Esophagus muscularis mucosa (tissue), 4 donors: ENCODE results near the gene ZFYVE1. TPM values are rescaled to one million over a fixed set of nuclear protein-coding genes. Genes with fewer than 3 reads are reported as not detected.
A peak's percentile ranks its signal among the peaks of the same experiment; 100 is the strongest.
"Not testable (repeated sequence)": the region's sequence is repeated elsewhere in the genome, so short reads cannot be mapped to it uniquely, and the experiment has no call there.

ENCODE experiments used
- DNase-seq: peaks from one replicate; pipeline ENCODE4 v3.0.0-alpha.2; 2017; ENCODE audit errors: extremely low spot score
- H3K27ac ChIP-seq, 4 donors: fragments of 200-600 bp; sonication (generic); replicated peaks in 1 of 4; 1 replicate in 3 of 4; 2 replicates in 1 of 4; pipeline ENCODE4 v1.5.1; 2016 to 2019; ENCODE audit warnings: mild to moderate bottlenecking in 1 of 4
- H3K27me3 ChIP-seq, 4 donors: fragments of 200-600 bp; sonication (generic); one replicate each; pipeline versions ENCODE4 v1.5.1 to v1.6.0; 2016 to 2019
- H3K36me3 ChIP-seq, 4 donors: fragments of 200-600 bp; sonication (generic); one replicate each; pipeline ENCODE4 v1.5.1; 2016 to 2019
- H3K4me1 ChIP-seq, 4 donors: fragments of 200-600 bp; sonication (generic); one replicate each; pipeline ENCODE4 v1.5.1; 2016 to 2019
- H3K4me3 ChIP-seq, 4 donors: fragments of 200-600 bp; sonication (generic); 1 replicate in 2 of 4; 2 replicates in 2 of 4; pipeline ENCODE4 v1.5.1; 2016 to 2019; ENCODE audit warnings: mild to moderate bottlenecking in 4 of 4, moderate library complexity in 1 of 4
- H3K9me3 ChIP-seq, 4 donors: fragments of 200-600 bp; sonication (generic); 1 replicate in 3 of 4; 2 replicates in 1 of 4; pipeline ENCODE4 v1.5.1; 2016 to 2019
- EP300 ChIP-seq: sonication (generic); formaldehyde crosslinking; IDR thresholded peaks from one replicate; pipeline ENCODE4 v1.6.1; 2017; ENCODE audit warnings: antibody characterized with exemption
- POLR2A ChIP-seq: fragments of 450-650 bp; IDR thresholded peaks from one replicate; pipeline ENCODE4 v1.6.1; 2017; ENCODE audit warnings: antibody characterized with exemption, moderate library complexity, mild to moderate bottlenecking, low read depth
- POLR2AphosphoS5 ChIP-seq, 2 donors: sonication (generic); formaldehyde crosslinking; IDR thresholded peaks; one replicate each; pipeline ENCODE4 v1.6.1; 2017; ENCODE audit warnings: antibody characterized with exemption in 2 of 2
- WGBS: methylation state at CpG from one replicate; pipeline ENCODE4 v1.1.5; 2018; 5-methylcytosine and 5-hydroxymethylcytosine counted together
- intact Hi-C: fragments of 100-400 bp; cut with DNase I; formaldehyde crosslinking; loops from one replicate; pipeline ENCODE4 v1.15.1; 2023
- total RNA-seq, 4 donors: library from RNA; depleted of rRNA; stranded (reverse); fragments of >200 nt; gene quantifications; one replicate each; pipeline versions ENCODE4 v1.1.0 to v1.2.1, GENCODE V29; 2016
- TF ChIP-seq, protein P1 (sequence below), 3 experiments: fragments of 200-600 bp in 2 of 3; fragments of 450-650 bp in 1 of 3; sonication (generic) in 2 of 3; IDR thresholded peaks; one replicate each; pipeline ENCODE4 v1.5.1; 2017 to 2019; ENCODE audit warnings: antibody characterized with exemption in 3 of 3, mild to moderate bottlenecking in 2 of 3, moderate library complexity in 1 of 3

Gene ZFYVE1
- total RNA-seq, 4 donors from 2014 or later: 18.4 to 26.6 (median 24.1) TPM

DNA sequence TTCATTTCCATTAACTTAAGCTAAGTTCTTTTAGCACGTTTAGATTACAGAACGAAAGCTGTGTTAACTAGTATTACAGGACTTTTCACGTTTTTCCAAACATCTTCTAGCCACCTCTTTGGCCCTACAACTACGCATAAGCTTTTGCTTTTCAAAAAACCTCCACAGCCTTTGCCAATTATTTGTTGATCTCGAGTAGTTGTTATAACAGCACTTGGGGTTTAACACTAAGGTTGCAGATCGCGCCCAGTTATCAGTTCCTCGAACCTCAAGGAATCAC is 31.0 kb upstream of the ZFYVE1 start:
- H3K27ac ChIP-seq: peak overlapping the region; percentile 92 to 97 (median 94)
- intact Hi-C loops: loop anchor here (2.0 kb wide), 1 partner anchor 31 kb away; the partner anchor contains the start of gene ZFYVE1
- H3K4me3 ChIP-seq: peak overlapping the region; percentile 76 to 94 (median 86)
- 8% methylated on average over 8 of the region's 8 CpGs for WGBS
- H3K27me3 ChIP-seq: no peaks in the 10 kb centered on the region
- TF ChIP-seq EP300: no peak
- TF ChIP-seq POLR2AphosphoS5 (IDR thresholded peaks at IDR 0.05): no peak
- TF ChIP-seq, protein P1, sequence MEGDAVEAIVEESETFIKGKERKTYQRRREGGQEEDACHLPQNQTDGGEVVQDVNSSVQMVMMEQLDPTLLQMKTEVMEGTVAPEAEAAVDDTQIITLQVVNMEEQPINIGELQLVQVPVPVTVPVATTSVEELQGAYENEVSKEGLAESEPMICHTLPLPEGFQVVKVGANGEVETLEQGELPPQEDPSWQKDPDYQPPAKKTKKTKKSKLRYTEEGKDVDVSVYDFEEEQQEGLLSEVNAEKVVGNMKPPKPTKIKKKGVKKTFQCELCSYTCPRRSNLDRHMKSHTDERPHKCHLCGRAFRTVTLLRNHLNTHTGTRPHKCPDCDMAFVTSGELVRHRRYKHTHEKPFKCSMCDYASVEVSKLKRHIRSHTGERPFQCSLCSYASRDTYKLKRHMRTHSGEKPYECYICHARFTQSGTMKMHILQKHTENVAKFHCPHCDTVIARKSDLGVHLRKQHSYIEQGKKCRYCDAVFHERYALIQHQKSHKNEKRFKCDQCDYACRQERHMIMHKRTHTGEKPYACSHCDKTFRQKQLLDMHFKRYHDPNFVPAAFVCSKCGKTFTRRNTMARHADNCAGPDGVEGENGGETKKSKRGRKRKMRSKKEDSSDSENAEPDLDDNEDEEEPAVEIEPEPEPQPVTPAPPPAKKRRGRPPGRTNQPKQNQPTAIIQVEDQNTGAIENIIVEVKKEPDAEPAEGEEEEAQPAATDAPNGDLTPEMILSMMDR (IDR thresholded peaks at IDR 0.05): no peak
- TF ChIP-seq POLR2A: no peak
- no peaks in the 10 kb centered on the region for H3K9me3 ChIP-seq
- no peak for DNase-seq
- peaks cover 0 to 3% (median 0%) of the 10 kb centered on the region in 4 donors for H3K36me3 ChIP-seq
- peaks cover 38 to 46% (median 43%) of the 10 kb centered on the region in 4 donors for H3K4me1 ChIP-seq

DNA sequence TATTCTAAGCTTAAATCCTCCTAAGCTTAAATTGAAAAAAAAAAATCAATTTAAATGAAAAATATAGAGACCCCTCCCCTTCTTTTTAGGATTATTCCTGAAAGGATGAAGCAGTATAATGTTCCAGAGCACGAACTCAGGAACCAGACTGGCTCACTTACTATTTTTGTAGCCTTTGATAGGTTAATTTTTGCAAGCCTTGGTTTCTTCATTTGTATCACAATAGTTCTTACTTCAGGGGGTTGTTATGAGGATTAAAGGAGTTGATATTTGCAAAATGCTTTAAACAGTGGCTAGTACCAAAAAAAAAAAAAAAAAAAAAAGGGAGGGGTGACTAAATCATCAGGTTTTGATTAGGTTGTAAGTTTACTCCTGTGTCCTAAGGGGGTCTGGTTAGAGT is 28.3 kb upstream of the ZFYVE1 start:
- TF ChIP-seq POLR2A: no peak
- TF ChIP-seq, protein P1 (IDR thresholded peaks at IDR 0.05): no peak
- no peak for TF ChIP-seq EP300
- TF ChIP-seq POLR2AphosphoS5 (IDR thresholded peaks at IDR 0.05): no peak
- 90% methylated on average over 1 of the region's 1 CpG for WGBS
- H3K27me3 ChIP-seq: no peaks in the 10 kb centered on the region

DNA sequence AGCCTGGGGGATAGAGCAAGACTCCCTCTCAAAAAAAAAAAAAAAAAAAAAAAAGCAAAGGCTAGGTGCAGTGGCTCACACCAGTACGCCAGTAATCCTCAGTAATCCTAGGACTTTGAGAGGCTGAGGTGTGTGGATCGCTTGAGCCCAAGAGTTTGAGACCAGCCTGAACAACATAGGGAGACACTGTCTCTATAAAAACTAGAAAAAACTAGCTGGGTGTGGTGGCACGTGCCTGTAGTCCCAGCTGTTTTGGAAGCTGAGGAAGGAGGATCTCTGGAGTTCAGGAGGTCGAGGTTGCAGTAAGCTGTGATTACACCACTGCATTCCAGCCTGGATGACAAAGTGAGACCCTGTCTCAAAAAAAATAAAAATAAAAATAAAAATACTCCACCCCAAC is 22.5 kb upstream of the ZFYVE1 start:
- no peaks in the 10 kb centered on the region for H3K9me3 ChIP-seq
- TF ChIP-seq POLR2AphosphoS5 (IDR thresholded peaks at IDR 0.05) (no peak), EP300 (no peak), POLR2A (no peak)
- TF ChIP-seq, protein P1 (IDR thresholded peaks at IDR 0.05): no peak
- no peak overlapping the region for H3K27ac ChIP-seq
- H3K36me3 ChIP-seq: no peaks in the 10 kb centered on the region
- H3K27me3 ChIP-seq: no peaks in the 10 kb centered on the region
- DNase-seq: no peak
- intact Hi-C loops: no loop called here
- no peak overlapping the region for H3K4me3 ChIP-seq
- WGBS: 60% methylated on average over 4 of the region's 4 CpGs
- H3K4me1 ChIP-seq: no peaks in the 10 kb centered on the region

More for the DNA sequence above, 28.3 kb upstream of the ZFYVE1 start:
- Histone ChIP-seq H3K36me3 (no peaks in the 10 kb centered on the region), H3K27ac (no peak overlapping the region), H3K4me3 (no peak overlapping the region), H3K4me1 (peaks cover 16 to 20% (median 18%) of the 10 kb centered on the region in 4 donors), H3K9me3 (no peaks in the 10 kb centered on the region)
- intact Hi-C loops: no loop called here
- no peak for DNase-seq

DNA sequence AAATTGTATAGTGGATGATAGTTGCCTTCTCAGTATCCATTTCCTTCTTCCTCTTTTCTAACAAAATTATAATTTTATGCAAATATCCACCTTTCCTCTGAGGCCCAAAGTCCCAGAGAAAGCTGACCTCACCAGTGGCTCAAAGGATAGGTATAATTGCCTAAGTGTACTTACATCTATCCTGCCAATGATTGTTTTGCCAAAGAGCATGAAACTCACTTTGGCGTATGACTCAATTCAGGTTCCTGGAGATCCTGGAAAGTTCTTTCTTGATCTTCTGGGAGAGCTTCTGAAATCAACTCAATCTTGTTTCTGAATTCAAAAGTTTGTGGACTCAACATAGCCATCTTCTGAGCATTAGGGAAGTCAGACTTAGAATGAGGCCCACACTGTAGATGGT is 20.9 kb upstream of the ZFYVE1 start:
- H3K4me3 ChIP-seq: no peak overlapping the region
- intact Hi-C loops: no loop called here
- no peaks in the 10 kb centered on the region for H3K36me3 ChIP-seq
- H3K27me3 ChIP-seq: no peaks in the 10 kb centered on the region
- 89% methylated on average over 1 of the region's 1 CpG for WGBS
- no peaks in the 10 kb centered on the region for H3K9me3 ChIP-seq
- no peak for DNase-seq
- no peaks in the 10 kb centered on the region for H3K4me1 ChIP-seq
- H3K27ac ChIP-seq: no peak overlapping the region
- TF ChIP-seq POLR2AphosphoS5 (IDR thresholded peaks at IDR 0.05) (no peak), EP300 (no peak), POLR2A (no peak)
- TF ChIP-seq, protein P1 (IDR thresholded peaks at IDR 0.05): no peak

DNA sequence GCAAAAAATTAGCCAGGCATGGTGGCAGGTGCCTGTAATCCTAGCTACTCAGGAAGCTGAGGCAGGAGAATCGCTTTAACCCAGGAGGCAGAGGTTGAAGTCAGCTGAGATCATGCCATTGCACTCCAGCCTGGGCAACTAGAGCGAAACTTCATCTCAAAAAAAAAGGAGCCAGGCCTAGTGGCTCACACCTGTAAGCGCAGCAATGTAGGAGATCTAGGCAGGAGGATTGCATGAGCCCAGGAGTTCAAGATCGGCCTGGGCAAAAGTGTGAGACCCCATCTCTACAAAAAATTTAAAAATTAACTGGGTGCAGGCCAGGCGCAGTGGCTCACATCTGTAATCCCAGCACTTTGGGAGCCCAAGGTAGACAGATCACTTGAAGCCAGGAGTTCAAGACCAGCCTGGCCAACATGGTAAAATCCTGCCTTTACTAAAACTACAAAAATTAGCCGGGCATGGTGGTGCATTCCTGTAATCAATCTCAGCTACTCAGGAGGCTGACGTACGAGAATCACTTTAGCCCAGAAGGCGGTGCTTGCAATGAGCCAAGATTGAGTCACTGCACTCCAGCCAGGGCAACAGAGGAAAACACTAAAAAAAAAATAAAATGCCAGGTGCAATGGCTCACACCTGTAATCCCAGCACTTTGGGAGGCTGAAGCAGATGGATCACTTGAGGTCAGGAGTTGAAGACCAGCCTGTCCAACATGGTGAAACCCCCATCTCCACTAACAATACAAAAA is 10.0 kb upstream of the ZFYVE1 start:
- intact Hi-C loops, H3K36me3 ChIP-seq, H3K4me1 ChIP-seq, H3K4me3 ChIP-seq, H3K27me3 ChIP-seq, DNase-seq, H3K27ac ChIP-seq, H3K9me3 ChIP-seq: not testable (repeated sequence)
- WGBS: 93% methylated on average over 9 of the region's 9 CpGs
